AG09309 (cell line): ENCODE data around the gene MATN4.

Experiments
- DNase-seq: peaks from one replicate; pipeline ENCODE4 v3.0.0-alpha.2; 2010; ENCODE audit warnings: low read depth
- H3K4me3 ChIP-seq: 2 replicates; pipeline ENCODE4 v1.5.1; 2011; ENCODE audit warnings: mild to moderate bottlenecking, low read depth, low read length, moderate library complexity; ENCODE audit not compliant: control insufficient read depth
- CTCF ChIP-seq: IDR thresholded peaks from 2 replicates; pipeline ENCODE4 v1.5.1; 2011; ENCODE audit warnings: mild to moderate bottlenecking, low read depth, low read length, inconsistent platforms; ENCODE audit not compliant: insufficient read depth, control insufficient read depth; ENCODE audit errors: missing control alignments

The MATN4 gene

GRCh38 chr20:45282700-45283550, 25.2 kb downstream of the MATN4 start:
- DNase-seq: no peak
- no peak for TF ChIP-seq CTCF
- H3K4me3 ChIP-seq: no peak overlapping the region

GRCh38 chr20:45279992-45280391, 28.1 kb downstream of the MATN4 start:
- no peak for TF ChIP-seq CTCF
- no peak for DNase-seq
- no peak overlapping the region for H3K4me3 ChIP-seq

GRCh38 chr20:45275338-45275737, 32.8 kb downstream of the MATN4 start:
- no peak overlapping the region for H3K4me3 ChIP-seq

DNA sequence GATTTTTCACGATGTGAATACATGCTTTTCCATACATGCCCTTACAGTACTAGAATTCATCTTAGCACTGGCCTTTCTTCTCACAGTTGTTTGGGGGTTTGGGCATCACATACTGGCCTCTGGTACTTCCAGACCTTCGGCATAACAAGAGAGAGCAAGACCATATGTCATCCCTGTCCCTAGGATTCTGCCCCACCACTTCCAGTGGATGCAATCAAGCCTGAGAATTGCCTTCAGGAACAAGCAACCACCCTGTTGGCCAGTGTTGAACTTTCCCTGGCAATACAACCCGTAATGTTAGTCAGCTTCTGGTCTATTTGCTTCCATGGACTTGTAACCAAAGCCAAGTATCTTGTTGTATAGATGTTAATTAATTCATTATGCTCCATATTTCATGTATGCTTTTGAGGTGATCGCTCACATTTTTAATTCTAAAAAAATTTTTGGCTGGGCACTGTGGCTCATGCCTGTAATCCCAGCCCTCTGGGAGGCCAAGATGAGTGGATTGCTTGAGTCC, 38.3 kb downstream of the MATN4 start:
- no peak for TF ChIP-seq CTCF
- H3K4me3 ChIP-seq: no peak overlapping the region
- no peak for DNase-seq

More at GRCh38 chr20:45275338-45275737, 32.8 kb downstream of the MATN4 start:
- no peak for DNase-seq
- no peak for TF ChIP-seq CTCF

DNA sequence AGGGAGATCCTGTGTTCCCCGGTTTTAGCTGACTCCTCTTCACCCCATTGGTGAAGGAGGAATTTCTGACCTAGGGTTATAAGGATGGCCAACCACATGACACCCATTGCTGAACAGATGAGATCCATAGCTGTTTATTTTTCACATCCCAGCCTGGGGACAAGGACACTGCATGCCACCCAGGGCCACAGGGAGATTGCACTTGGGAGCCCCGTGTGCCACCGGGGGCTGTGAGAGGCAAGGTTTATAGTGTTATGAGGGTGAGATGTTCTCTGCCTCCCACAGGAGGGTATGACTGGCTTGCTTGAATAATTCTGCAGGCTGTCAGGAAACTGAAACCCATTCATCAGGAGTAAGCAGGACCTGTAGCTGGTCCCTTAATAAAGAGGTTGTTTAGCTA, 39.0 kb downstream of the MATN4 start:
- TF ChIP-seq CTCF: no peak

GRCh38 chr20:45268531-45268930, 39.6 kb downstream of the MATN4 start:
- no peak for DNase-seq
- no peak for TF ChIP-seq CTCF
- H3K4me3 ChIP-seq: no peak overlapping the region

More for the DNA sequence above, 39.0 kb downstream of the MATN4 start:
- H3K4me3 ChIP-seq: no peak overlapping the region
- no peak for DNase-seq
